ENCODE data around the gene FAM89B. TPM values are rescaled to one million over a fixed set of nuclear protein-coding genes. Genes with fewer than 3 reads are reported as not detected.
A peak's percentile ranks its signal among the peaks of the same experiment; 100 is the strongest.

FAM89B gene
- total RNA-seq, 6 experiments from 2014 or later = 40.9 to 52.8 (median 43.7) TPM

DNA sequence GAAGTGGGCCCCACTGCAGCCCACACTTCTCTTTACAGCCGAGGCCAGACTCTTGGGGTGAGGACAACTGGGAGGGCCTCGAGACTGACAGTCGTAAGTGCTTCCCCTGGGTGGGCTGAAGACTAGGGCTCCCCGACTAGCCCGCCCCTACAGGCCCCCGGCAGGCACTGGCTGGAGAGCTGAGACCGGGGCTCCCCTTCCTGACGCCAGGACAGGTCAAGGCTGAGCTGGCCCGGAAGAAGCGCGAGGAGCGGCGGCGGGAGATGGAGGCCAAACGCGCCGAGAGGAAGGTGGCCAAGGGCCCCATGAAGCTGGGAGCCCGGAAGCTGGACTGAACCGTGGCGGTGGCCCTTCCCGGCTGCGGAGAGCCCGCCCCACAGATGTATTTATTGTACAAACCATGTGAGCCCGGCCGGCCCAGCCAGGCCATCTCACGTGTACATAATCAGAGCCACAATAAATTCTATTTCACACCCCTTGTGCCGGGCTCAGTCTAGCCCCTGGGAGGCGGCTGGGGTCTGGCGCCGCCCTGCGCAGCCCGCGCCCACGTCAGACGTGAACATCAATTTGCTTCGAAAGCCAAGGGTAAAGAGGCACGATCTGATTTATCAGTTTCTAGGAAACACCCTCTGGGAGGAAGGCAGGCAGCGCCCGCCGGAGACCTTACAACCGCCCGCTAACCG lies 34.0 kb upstream of the FAM89B start:
- TF ChIP-seq, protein P1, sequence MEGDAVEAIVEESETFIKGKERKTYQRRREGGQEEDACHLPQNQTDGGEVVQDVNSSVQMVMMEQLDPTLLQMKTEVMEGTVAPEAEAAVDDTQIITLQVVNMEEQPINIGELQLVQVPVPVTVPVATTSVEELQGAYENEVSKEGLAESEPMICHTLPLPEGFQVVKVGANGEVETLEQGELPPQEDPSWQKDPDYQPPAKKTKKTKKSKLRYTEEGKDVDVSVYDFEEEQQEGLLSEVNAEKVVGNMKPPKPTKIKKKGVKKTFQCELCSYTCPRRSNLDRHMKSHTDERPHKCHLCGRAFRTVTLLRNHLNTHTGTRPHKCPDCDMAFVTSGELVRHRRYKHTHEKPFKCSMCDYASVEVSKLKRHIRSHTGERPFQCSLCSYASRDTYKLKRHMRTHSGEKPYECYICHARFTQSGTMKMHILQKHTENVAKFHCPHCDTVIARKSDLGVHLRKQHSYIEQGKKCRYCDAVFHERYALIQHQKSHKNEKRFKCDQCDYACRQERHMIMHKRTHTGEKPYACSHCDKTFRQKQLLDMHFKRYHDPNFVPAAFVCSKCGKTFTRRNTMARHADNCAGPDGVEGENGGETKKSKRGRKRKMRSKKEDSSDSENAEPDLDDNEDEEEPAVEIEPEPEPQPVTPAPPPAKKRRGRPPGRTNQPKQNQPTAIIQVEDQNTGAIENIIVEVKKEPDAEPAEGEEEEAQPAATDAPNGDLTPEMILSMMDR (IDR thresholded peaks at IDR 0.05) = no peak
- Mint-ChIP-seq H3K27ac (no peak overlapping the region), H3K36me3 (ENCODE audit: low read depth) (peaks cover 20% of the 10 kb centered on the region; the same call in 1 of the 2 replicates), H3K4me3 (no peak overlapping the region), H3K27me3 (ENCODE audit: insufficient read depth) (peaks cover 12% of the 10 kb centered on the region), H3K4me1 (ENCODE audit: low read depth) (peaks cover 13% of the 10 kb centered on the region), H3K9me3 (no peaks in the 10 kb centered on the region)
- DNase-seq = no peak

DNA sequence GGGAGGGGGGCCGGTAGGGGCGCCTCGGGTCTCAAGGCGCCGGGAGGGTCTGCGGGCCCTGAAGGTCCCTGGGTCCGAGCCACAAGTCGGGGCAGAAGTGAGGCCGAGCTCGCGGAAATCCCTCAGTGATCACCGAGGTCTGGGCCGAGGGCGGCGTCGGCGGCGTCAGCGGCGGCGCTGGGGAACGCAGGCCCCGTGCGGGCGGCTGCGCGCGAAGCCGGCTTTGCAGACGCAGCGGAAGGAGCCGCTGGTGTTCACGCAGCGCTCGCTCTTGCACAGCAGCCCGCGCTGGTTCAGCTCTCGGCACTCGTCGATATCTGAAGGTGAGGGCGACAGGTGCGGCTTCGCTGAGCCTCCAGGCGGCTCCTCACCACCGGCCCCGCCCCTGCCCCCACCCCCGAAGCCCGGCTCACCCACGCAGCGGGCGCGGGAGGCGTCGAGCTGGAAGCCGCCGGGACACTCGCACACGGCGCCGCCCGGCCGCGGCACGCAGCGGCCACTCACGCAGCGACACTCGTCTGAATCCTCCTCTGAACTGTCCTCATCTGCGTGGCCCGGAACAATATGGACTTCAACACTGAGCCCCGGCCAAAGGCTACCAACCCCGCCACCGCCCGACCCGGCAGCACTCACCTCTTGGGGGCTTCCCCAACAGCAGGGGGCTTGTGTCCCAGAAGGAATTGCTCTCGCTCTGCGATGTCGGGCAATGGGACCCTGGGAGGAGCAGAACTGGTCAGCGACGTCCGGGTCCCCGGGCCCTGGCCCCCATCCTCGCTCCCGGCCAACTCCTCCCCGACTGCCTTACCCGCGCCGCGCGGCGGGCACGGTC lies 33.2 kb upstream of the FAM89B start:
- Mint-ChIP-seq H3K9me3 (no peaks in the 10 kb centered on the region), H3K27ac (no peak overlapping the region), H3K4me1 (ENCODE audit: low read depth) (peaks cover 13% of the 10 kb centered on the region), H3K4me3 (no peak overlapping the region; the same call in 1 of the 2 replicates), H3K36me3 (ENCODE audit: low read depth) (peaks cover 20% of the 10 kb centered on the region; the same call in 1 of the 2 replicates), H3K27me3 (ENCODE audit: insufficient read depth) (peaks cover 12% of the 10 kb centered on the region)
- TF ChIP-seq, protein P1 (IDR thresholded peaks at IDR 0.05) = no peak
- DNase-seq = no peak

DNA sequence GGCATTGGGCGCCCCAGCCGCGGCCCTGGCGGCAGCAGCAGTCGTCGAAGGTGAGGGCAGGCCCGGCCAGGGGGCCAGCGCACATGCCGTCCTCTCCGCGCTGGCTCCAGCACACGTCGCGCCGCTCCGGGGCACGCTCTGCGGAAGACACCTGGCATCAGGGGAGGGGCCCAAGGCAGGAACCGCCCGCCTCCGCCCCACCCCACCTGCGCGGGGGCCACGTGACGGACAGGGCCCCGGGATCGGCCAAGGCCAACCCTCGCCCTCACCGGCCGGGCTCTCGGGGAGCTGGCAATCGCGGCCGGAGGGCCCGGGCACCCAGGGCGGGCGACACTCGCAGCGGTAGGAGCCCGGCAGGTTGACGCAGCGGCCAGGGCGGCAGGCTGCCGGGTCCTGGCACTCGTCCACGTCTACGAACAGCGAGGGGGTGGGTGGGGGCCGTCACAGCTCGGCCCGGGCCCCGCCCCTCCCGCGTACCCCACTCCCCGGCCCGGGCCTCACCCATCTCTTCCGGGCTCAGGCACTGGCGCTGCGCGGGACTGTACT lies 32.5 kb upstream of the FAM89B start:
- Mint-ChIP-seq H3K9me3 (no peaks in the 10 kb centered on the region), H3K27me3 (ENCODE audit: insufficient read depth) (peaks cover 10% of the 10 kb centered on the region), H3K27ac (peak overlapping the region; percentile 76), H3K4me1 (ENCODE audit: low read depth) (peaks cover 13% of the 10 kb centered on the region), H3K4me3 (peak overlapping the region; percentile 80), H3K36me3 (ENCODE audit: low read depth) (peaks cover 13% of the 10 kb centered on the region; the same call in 1 of the 2 replicates)
- TF ChIP-seq, protein P1 (IDR thresholded peaks at IDR 0.05) = peak; percentile 70
- DNase-seq = no peak

DNA sequence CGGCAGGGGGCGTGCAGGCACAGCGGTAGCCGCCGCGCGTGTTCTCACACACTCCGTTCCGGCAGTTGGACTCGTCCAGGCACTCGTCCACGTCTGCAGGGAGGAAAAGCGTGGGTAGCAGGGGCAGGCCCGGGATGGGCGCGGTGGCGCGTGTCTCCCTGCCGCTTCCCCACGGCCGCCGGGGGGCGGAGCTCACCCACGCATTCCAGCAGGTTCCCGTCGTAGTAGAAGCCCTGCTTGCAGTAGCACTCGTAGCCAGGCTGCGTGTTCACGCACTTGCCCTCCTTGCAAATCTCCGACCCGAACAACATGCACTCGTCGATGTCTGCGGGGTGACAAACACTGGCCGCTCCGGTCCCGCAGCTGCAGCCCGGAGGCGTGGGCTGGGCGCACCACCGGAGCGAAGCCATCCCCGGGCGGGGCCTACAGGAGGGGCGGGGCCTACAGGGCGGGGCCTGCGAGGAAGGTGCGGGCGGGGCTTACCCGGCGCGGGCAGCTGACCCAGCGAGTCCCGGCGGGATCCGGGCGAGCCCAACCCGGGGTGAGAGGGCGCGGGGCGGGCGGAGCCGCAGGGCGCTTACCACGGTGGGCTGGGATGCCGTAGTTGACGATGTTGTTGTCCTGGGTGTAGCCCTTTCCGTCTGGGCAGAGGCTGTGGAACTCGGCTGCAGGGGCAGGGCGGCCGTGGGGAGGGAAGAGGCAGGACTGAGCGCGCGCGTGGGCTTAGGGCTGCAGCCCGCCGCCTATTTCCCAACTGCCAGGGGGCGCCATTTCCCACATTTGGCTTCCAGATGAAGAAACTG lies 31.8 kb upstream of the FAM89B start:
- TF ChIP-seq, protein P1 (IDR thresholded peaks at IDR 0.05) = peak; percentile 89
- Mint-ChIP-seq H3K27me3 (ENCODE audit: insufficient read depth) (peaks cover 10% of the 10 kb centered on the region), H3K4me1 (ENCODE audit: low read depth) (peaks cover 13% of the 10 kb centered on the region)

More for the DNA sequence above, 31.8 kb upstream of the FAM89B start:
- DNase-seq = peak; percentile 81
- H3K4me3 Mint-ChIP-seq = peak overlapping the region; percentile 80
- H3K36me3 Mint-ChIP-seq (ENCODE audit: low read depth) = peaks cover 12% of the 10 kb centered on the region; the same call in 1 of the 2 replicates
- H3K9me3 Mint-ChIP-seq = no peaks in the 10 kb centered on the region
- peak overlapping the region; percentile 76 for H3K27ac Mint-ChIP-seq
